ENCODE data around the gene RPS15. TPM values are rescaled to one million over a fixed set of nuclear protein-coding genes. Genes with fewer than 3 reads are reported as not detected.

RPS15 gene
- total and polyA plus RNA-seq, 2 donors (not counting 3 experiments of a cell fraction or from before 2014, with no cell fraction given) = 1,260 to 3,270 TPM

GRCh38 chr19:1435378-1435989 lies 2.7 kb upstream of the RPS15 start:
- Histone ChIP-seq H3K27me3 (ENCODE audit: control insufficient read depth in 2 of 2, insufficient read depth in 2 of 2, low read length in 2 of 2) (no peaks in the 10 kb centered on the region), H3K27ac (ENCODE audit: insufficient read depth, low read depth, low read length) (no peak overlapping the region), H2AFZ (ENCODE audit: low read depth, low read length) (no peak overlapping the region), H3K4me1 (ENCODE audit: control insufficient read depth, extremely low read depth, insufficient read depth, low read length) (peaks cover 6% of the 10 kb centered on the region), H3K9me1 (replicated peaks; ENCODE audit: control insufficient read depth, extremely low read depth, insufficient read depth, low read length) (no peaks in the 10 kb centered on the region), H3K4me2 (ENCODE audit: insufficient read depth, low read length) (no peak overlapping the region), H3K79me2 (ENCODE audit: control insufficient read depth, insufficient read depth, low read length) (peaks cover 22% of the 10 kb centered on the region), H3K9me3 (replicated peaks; ENCODE audit: control insufficient read depth, insufficient read depth, low read length) (no peaks in the 10 kb centered on the region), H3K9ac (replicated peaks; ENCODE audit: extremely low read depth, insufficient read depth, low read length) (no peak overlapping the region), H4K20me1 (replicated peaks; ENCODE audit: control insufficient read depth, extremely low read depth, insufficient read depth, low read length) (no peaks in the 10 kb centered on the region), H3K36me3 (ENCODE audit: control insufficient read depth in 2 of 2, extremely low read depth in 1 of 2, insufficient read depth in 2 of 2, low read length in 2 of 2) (peaks cover 0 to 39% of the 10 kb centered on the region in 2 experiments), H3K4me3 (replicated peaks in 1 of 3; ENCODE audit: insufficient read depth in 1 of 3, low read depth in 1 of 3, low read length in 3 of 3) (no peak overlapping the region)
- CTCF ChIA-PET = no interaction called here
- no TSS peak for BruUV-seq (replicated peaks)
- dilution Hi-C loops (cut with MboI; ENCODE audit: extremely low pct_ligation_motif_present, low sequenced_read_pairs) (no loop called here), intact Hi-C loops (cut with micrococcal nuclease) (no loop called here)
- TF ChIP-seq MYC (IDR thresholded peaks at IDR 0.05; ENCODE audit: low read depth, low read length) (no peak), EZH2 (IDR thresholded peaks at IDR 0.05; ENCODE audit: borderline replicate concordance, low read depth, low read length, severe bottlenecking) (no peak), FOS (IDR thresholded peaks at IDR 0.05; ENCODE audit: borderline replicate concordance, insufficient read depth, low read length) (no peak), POLR2AphosphoS5 (IDR thresholded peaks at IDR 0.05; ENCODE audit: insufficient read depth, low read depth, low read length) (no peak), JUN (IDR thresholded peaks at IDR 0.05; ENCODE audit: borderline replicate concordance, insufficient read depth, insufficient read length, low read depth) (no peak), GATA2 (IDR thresholded peaks at IDR 0.05; ENCODE audit: insufficient read depth, insufficient read length, low read depth, low read length) (no peak), POLR2A (IDR thresholded peaks at IDR 0.05; ENCODE audit: low read depth, low read length) (no peak)
- TF ChIP-seq, protein P1, sequence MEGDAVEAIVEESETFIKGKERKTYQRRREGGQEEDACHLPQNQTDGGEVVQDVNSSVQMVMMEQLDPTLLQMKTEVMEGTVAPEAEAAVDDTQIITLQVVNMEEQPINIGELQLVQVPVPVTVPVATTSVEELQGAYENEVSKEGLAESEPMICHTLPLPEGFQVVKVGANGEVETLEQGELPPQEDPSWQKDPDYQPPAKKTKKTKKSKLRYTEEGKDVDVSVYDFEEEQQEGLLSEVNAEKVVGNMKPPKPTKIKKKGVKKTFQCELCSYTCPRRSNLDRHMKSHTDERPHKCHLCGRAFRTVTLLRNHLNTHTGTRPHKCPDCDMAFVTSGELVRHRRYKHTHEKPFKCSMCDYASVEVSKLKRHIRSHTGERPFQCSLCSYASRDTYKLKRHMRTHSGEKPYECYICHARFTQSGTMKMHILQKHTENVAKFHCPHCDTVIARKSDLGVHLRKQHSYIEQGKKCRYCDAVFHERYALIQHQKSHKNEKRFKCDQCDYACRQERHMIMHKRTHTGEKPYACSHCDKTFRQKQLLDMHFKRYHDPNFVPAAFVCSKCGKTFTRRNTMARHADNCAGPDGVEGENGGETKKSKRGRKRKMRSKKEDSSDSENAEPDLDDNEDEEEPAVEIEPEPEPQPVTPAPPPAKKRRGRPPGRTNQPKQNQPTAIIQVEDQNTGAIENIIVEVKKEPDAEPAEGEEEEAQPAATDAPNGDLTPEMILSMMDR (IDR thresholded peaks at IDR 0.05; ENCODE audit: extremely low read depth in 1 of 2, insufficient read depth in 1 of 2, low read depth in 1 of 2, low read length in 2 of 2) = no peak
- TF ChIP-seq, protein P2, sequence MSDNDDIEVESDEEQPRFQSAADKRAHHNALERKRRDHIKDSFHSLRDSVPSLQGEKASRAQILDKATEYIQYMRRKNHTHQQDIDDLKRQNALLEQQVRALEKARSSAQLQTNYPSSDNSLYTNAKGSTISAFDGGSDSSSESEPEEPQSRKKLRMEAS (IDR thresholded peaks at IDR 0.05; ENCODE audit: insufficient read depth, insufficient read length) = no peak
- FAIRE-seq (no peak), DNase-seq (ENCODE audit: low read depth, low spot score) (no peak)
- POLR2A ChIA-PET = no interaction called here
